H54 (cell line): ENCODE measurements around the gene RBM33.

Experiments
- DNase-seq: peaks from one replicate; pipeline ENCODE4 v3.0.0; 2011; ENCODE audit warnings: low spot score, mixed read lengths; ENCODE audit not compliant: insufficient read length
- FAIRE-seq: peaks from 3 replicates; lab custom pipeline; 2011; peaks lifted over from hg19 to GRCh38; lab: Jason Lieb, UNC
- POLR2A ChIP-seq: IDR thresholded peaks from 2 replicates; pipeline ENCODE4 v1.6.1; 2011; ENCODE audit warnings: low read depth, mild to moderate bottlenecking, low read length

Gene RBM33

DNA sequence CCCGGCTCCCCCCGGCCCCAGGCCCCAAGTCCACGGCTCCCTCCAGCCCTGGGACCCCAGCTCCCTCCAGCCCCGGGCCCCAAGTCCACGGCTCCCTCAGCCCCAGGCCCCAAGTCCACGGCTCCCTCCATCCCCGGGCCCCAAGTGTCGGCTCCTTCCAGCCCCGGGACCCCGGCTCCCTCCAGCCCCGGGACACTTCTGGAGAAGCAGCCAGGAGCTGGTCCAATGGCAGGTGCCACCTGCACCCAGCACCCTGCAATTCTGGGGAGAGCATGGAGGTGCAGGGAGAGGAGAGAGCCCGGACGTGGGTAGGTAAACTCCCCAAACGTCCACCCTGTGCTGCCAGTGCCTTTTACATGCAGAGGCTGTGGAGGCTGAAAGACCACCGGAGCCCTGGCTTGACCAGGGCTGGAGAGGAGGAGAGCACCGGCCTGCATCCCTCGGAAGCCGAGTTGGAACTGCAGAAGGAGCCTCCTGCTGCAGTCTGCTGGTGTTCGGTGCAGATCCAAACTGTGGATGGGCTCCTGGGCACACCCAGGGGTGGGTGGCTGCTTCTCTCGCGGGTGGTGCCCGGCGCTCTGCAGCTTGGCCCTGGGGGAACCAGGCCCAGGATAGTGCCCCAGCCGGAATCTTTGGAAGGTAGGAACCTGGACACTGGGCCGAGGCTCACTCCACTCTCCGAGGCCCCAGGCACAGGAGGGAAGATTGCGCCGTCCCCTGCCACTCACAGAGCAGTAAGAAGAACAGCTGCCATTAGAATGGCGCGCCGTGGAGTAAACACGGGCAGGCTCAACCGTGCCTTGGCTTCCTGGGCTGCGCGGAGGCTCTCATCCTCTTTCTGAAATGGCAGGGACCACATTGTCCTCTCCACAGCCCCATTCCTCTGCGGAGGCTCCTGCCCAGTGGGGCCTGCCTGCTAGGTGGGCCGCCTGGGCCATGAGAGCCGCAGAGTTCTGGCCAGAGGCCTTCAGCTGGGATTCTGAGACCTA lies 153.1 kb downstream of the RBM33 start:
- FAIRE-seq: no peak
- TF ChIP-seq POLR2A: no peak
- no peak for DNase-seq

DNA sequence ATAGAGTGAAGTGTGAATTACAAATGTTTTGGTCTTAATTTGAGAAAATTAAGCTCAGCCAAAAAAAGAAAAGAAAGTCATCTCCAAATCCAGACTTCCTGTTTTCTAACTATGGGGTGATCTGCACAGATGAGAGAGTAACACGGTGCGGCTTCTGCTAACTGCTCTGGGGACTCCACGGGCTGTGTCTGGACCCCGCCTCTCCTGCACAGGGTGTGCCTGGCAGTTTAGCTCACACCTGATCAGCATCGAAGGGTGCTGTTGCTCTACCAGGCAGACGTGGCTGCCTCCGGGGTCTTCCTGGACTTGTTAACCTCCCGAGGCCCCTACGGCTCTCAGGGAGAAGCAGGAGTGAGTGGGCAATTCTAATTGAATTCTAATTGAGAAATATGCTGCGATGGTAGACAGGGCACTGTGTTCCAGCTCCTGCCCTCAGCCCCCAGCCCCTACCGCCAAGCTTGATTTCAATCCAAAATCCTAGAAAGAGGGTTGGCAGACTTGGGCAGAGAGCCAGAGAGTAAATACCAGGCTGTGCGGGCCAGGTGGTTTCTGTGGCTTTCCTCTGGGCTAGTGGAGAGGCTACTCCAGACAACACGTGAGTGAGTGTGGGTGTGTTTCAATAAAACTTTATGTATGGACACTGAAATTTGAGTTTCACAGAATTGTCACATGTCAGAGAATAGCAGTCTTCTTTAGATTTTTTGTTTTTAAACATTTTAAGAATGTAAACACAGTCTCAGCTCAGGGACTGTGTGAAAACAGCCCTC lies 154.4 kb downstream of the RBM33 start:
- no peak for TF ChIP-seq POLR2A
- DNase-seq (no peak), FAIRE-seq (no peak)

DNA sequence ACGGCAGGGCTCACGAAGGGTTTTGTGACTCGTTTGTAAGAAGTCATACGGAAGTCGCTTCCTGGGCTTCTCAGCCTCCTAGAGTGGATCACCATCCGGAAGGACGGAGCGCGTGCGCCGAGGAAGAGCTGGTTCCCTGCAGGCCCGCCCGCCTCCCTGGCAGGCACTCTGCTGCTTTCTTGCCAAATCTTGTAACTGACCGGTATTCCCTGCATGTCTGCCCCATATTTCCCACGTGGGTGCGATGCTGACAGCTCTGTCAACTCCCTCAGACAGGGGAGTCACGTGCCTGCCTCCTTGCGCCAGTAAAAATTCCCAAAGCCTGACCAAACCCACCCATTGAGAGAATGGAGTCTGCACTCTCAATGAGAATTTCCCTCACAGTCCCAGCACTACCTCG lies 155.1 kb downstream of the RBM33 start:
- FAIRE-seq (no peak), DNase-seq (no peak)
- TF ChIP-seq POLR2A: no peak

DNA sequence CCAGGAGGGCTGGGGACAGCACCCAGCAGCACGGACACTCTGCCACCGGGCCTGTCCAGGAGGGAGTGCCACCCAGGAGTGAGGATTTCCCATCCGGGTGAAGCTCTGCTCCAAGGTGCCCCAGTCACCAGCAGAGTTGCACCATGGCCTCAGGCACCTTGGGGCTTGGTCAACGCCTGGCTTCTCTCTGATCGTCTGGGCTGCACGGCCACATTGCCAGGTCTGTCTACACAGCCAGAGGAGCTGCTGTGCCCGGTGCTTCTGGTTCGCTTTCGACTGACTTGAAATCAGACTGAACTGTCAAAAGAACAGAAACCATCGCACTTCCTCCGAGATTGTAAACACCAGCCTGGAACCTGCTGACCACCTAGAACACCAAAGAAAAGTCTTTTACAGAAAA lies 155.8 kb downstream of the RBM33 start:
- no peak for TF ChIP-seq POLR2A
- FAIRE-seq (no peak), DNase-seq (no peak)

DNA sequence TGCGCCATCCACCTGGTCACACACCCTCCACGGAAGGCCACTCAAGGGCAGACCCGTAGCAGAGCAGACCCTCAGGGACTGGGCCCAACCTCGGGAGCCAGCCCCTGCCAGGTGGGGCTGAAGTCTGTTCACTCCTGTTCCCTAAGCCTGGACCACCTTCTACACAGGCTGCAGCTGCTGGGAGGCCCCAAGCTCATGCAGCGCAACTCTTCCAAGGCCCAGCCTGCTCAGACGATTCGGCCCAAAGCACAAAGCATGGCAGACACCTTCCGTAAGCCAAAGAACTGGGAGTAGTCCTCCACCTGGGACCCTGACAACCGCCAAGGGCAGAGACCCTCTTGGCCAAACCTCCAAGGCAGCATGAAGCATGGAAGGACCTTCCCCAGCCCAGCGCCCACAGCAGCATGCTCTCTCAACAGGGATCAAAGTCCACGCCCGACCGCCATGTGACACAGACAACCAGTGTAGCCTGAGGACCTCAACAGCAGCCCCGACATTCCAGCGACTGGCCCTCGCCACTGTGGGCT lies 156.3 kb downstream of the RBM33 start:
- FAIRE-seq (no peak), DNase-seq (no peak)
- TF ChIP-seq POLR2A: no peak

DNA sequence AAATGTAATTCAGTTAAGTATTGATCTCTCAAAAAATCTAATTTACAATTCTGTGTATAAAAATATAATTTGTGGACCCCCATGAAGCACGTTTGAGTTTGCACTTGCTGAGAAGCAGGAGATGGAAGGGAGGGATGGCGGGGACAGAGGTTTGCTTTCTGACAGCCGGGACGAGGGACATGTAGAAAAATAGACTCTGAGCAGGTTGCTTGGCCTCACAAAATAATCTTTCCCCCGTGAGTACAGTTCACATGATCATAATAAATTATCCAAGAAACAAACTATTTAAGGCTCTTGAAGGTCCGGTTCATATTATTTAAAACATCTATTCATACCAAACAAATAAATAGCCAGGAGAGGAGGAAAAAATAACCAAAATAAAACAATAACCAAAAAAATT lies 157.8 kb downstream of the RBM33 start:
- FAIRE-seq: no peak
- no peak for TF ChIP-seq POLR2A
- no peak for DNase-seq

GRCh38 chr7:155802906-155803417 lies 158.5 kb downstream of the RBM33 start:
- no peak for TF ChIP-seq POLR2A
- FAIRE-seq (no peak), DNase-seq (no peak)

DNA sequence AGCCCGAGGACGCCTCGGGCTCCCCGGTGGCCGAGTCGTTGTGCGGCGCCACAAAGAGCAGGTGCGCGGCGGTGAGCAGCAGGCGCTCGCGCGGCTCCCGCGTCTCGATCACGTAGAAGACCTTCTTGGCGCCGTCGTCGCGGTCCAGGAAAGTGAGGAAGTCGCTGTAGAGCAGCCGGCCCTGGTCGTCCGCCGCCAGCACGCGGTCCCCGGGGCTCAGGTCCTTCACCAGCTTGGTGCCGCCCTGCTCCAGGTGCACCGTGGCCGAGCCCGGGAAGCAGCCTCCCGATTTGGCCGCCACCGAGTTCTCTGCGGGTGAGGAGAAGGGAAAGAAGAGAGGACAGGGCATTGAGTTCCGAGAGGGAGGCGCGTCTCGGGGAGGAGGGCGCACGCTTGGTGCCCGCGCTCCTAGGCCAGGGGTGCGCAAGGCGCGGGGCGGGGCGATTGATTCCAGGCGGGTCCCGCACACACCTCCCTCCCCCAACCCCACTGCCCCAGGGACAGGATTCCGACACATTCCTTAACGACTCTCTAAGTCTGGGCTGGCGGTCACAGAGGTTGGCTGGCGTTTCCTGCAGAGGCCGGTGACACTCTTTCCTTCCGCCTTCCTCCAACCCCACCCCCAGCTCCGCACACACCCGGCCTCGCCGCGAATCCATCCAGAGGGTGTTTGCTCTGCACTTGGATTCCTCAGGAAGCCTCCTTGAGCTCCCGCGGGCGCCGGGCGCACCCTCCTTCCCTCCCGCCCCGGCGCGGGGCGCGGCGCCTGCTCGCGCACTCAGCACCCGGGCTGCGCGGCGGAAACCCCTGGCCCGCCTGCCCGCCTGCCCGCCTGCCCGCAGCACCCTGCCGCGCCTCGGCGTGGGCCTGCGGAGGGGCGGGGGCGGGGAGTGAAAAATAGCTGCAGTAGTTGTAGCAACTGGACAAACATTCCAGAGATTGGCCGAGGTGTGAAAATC lies 159.2 kb downstream of the RBM33 start:
- DNase-seq: no peak
- no peak for TF ChIP-seq POLR2A
- FAIRE-seq: no peak

- TF ChIP-seq POLR2A: no peak
- no peak for DNase-seq
- no peak for FAIRE-seq
Measured at GRCh38 chr7:155804431-155804831, 160.0 kb downstream of the RBM33 start.

GRCh38 chr7:155804897-155805825 lies 160.7 kb downstream of the RBM33 start:
- DNase-seq (no peak), FAIRE-seq (no peak)
- TF ChIP-seq POLR2A: no peak

DNA sequence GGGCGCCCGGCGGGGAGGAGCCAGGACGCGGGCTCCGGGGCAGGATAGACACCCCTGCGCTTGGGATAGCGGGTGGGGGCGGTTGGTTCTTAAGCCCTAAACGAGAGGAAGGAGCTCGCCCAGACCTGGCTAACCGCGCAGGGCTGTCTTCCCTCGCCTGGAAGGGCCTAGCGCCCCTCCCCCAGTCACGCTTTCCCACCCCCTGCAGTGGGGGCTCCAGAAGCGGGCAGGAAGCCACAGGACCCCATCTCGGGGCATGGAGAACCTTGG lies 161.3 kb downstream of the RBM33 start:
- no peak for FAIRE-seq
- no peak for DNase-seq
- no peak for TF ChIP-seq POLR2A

DNA sequence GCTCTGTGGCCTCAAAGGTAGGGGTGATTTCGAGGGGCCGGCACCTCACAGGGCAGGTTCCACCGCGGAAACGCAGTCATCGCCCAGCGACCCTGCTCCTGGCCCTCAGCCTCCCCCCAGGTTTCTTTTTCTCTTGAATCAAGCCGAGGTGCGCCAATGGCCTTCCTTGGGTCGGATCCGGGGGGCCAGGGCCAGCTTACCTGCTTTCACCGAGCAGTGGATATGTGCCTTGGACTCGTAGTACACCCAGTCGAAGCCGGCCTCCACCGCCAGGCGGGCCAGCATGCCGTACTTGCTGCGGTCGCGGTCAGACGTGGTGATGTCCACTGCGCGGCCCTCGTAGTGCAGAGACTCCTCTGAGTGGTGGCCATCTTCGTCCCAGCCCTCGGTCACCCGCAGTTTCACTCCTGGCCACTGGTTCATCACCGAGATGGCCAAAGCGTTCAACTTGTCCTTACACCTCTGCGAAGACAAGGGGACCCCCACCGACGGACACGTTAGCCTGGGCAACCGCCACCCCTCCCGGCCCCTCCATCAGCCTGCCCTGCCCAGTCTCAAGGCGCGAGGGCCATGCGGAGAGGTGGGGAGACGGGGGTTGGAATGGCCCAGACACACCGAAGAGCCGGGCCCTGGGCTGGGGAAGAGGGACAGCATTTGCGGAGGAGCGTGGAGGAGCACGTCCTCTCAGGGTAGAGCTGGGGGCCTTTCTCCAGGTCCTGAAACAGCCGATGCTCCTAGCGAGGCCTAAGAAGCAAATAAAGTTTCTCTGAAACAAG lies 161.8 kb downstream of the RBM33 start:
- no peak for TF ChIP-seq POLR2A
- DNase-seq (no peak), FAIRE-seq (no peak)
